ENCODE results near the gene ZNF746. TPM values are rescaled to one million over a fixed set of nuclear protein-coding genes. Genes with fewer than 3 reads are reported as not detected.
A peak's percentile ranks its signal among the peaks of the same experiment; 100 is the strongest.

The ZNF746 gene
- total RNA-seq, 1 experiment from 2014 or later: 22.7 TPM

GRCh38 chr7:149493366-149493765 is 4.2 kb downstream of the ZNF746 start:
- DNase-seq (ENCODE audit: extremely low read depth, low read depth): no peak

DNA sequence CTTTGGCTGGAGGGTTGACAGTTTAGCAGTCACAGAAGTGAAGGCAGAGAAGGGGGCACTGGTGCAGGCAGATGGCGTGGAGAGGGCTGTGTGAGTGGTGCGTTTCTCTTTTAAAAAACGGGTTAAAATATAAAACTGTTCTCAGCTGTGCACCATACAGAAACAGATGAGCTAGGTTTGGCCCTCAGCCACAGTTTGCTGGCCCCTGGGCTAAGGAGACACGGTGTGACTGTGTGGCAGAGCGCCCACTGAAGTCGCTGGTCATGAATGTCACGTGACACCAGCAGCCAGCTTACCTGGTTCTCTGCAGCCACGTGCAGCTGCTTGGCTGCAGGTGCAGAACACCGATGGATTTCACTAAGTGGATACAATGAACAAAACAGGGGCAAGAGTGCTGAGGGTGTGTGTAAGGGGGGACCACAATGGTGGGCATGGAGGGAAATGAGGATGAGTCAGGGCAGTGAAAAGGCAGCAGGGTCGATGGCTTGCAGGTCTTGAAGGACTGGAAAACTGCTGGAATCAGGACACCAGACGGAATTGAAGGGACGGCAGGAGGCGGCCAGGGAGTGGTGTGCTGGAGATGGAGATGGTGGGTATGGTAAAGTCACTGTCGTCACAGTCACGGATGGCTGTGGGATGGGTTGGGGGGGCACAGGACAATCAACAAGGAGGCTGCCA is 7.4 kb downstream of the ZNF746 start:
- DNase-seq (ENCODE audit: extremely low read depth, low read depth): no peak

DNA sequence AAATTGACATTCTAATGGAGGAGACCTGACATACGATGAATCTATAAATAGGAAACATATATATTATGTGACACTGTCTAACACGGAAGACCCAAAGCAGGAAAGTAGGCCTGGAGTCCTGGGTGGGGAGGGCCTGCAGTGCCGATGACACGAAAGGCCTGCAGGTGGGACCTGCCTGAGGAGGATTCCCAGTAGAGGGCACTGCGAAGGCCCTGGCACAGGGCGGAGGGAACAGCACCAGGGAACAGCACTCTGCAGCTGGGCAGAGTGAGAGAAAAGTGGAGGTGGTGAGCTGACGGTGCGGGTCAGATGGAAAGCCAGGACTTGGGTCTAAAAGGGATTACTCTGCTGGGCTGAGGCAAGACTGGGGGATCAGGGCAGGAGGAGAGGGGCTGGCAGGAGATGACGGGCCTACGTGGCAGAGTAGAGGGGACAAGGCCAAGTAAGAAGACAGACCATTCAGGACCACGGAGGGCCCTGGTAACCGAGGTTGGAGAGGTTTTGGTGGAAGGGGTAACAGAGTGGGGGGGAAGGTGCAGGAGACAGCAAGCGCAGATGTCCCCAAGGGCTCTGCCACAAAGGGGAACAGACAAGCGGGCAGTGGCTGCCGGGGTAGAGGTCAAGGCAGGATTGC is 8.1 kb downstream of the ZNF746 start:
- DNase-seq (ENCODE audit: extremely low read depth, low read depth): peak; percentile 19

- DNase-seq (ENCODE audit: extremely low read depth, low read depth): no peak
These were observed 18.0 kb downstream of the ZNF746 start for GRCh38 chr7:149479568-149479967.

- no peak for DNase-seq (ENCODE audit: extremely low read depth, low read depth)
These were observed 18.9 kb downstream of the ZNF746 start for GRCh38 chr7:149478754-149479153.

DNA sequence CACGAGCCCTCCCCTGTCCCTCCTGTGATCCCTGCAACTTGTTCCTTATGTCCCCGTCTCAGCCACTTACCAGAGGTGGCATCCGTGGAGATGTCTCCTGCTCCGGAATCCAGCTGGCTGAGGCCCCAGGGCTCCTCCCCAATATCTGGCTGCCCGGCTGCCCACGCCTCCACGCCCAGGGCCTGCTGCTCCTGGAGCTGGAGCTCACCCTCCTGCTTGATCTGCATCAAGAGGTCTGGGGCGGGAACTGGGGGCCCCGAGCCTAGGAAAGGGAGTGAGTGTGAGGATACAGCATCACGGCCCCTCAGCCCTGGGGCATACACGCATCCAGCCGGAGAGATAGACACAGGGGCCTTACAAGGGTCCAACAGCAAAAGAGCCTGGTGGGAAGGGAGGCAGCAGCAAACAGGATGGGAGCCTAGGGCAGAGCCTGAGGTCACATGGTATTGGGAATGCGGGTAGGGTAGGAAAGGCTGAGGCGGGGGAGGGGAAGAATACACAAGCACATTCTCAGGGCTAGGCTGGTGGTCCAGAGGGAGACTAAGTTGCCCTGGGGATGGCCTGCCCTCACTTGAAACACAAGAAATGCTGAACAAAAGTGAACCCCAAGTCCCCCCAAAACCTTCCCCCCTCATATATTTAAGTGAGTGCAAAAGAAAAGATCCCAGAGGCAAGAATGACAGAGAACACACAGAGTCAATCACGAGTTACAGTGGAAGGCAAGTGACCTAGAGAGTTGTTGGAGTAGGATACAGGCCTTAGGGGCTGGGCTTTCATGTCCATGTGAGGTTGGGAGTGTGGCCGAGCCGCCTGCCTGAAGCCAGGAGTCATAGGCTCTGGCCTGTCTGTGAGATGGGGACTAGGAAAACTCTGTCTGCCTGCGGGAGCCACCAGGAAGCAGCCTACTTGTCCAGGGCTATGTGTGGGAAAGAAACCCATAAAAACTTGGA is 19.8 kb downstream of the ZNF746 start:
- no peak for DNase-seq (ENCODE audit: extremely low read depth, low read depth)

- DNase-seq (ENCODE audit: extremely low read depth, low read depth): no peak
These were observed 20.8 kb downstream of the ZNF746 start for GRCh38 chr7:149476791-149477190.

DNA sequence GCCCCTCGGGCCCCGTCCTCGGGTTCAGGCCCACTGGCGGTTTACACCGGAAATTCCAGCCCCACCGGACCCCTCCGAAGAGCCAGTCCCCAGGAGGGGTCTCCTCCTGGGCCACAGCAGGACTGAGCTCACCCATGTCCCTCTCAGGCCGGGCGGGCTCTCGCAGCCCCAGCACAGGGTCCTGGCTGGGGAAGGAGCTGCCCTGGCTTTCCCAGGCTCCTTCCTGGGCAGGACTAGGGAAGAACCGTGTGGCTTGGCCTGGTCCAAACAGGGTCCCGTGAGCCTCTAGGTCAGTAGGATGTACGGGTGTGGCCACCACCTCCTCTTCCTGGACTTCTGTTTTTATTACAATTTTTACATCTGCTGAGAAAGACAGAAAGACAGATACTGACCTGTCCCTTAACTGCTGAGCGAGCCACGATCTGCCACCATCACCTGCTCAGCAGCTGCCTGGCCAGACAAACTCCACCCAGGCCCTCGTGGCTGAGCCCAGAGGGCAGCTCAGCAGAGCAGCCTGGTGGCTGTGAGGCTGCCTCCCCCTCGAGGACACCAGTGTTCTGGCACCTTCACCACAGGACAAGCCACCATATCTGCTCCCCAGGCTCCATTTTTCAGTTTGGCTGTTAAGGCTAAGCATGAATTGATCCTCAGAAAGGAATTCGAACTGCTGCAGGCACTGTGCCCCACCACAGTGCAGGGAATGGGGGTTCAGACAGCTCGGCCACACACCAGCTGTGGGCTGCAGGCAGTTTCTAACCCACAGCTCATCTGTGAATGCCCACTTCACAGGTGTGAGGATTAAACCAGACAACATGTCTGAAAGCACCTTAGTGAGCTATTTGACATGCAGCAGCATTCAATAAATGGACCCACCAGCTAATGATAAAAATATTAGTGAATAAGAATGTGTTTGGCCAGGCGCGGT is 22.2 kb downstream of the ZNF746 start:
- no peak for DNase-seq (ENCODE audit: extremely low read depth, low read depth)

- DNase-seq (ENCODE audit: extremely low read depth, low read depth): no peak
These were observed 23.1 kb downstream of the ZNF746 start for GRCh38 chr7:149474309-149475120.

DNA sequence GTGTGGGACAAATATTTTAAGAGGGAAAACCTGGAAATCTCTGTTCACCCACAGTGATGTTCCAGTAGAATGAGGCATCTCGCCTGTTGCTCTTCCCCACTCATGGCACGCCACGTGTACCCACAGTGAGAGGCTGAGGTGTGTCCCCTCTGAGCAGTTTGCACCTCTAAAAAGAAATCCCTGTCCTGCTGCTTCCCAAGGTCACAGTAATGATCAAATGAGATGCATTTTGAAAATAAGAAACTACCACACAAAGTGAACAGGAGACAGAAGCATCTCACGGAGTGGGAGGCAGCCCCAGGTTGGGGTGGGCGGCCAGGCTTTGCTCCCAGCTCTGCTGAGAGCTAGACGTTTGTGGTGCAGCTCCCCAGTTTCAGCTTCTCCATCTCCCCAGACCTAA is 24.4 kb downstream of the ZNF746 start:
- no peak for DNase-seq (ENCODE audit: extremely low read depth, low read depth)

GRCh38 chr7:149471289-149471953 is 26.2 kb downstream of the ZNF746 start:
- no peak for DNase-seq (ENCODE audit: extremely low read depth, low read depth)

GRCh38 chr7:149469806-149470205 is 27.8 kb downstream of the ZNF746 start:
- no peak for DNase-seq (ENCODE audit: extremely low read depth, low read depth)

DNA sequence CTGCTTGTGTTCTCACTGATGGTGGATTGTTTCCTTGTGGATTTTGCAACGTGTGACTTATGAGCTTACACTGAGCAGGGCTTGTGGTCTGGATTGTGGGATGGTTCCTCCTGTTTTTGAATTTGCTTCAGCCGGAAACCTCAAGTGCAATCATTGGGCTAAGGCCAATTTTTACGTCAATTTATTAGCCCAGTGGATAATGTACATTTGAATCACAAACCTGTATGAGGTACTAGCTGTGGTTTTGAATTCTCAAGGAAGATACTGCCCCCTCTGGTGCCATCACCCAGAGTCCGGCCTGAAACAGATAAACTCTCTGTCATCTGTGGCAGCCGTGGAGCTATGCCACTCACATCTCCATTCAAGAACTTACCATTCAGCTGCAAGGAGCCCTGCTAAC is 29.4 kb downstream of the ZNF746 start:
- DNase-seq (ENCODE audit: extremely low read depth, low read depth): no peak

DNA sequence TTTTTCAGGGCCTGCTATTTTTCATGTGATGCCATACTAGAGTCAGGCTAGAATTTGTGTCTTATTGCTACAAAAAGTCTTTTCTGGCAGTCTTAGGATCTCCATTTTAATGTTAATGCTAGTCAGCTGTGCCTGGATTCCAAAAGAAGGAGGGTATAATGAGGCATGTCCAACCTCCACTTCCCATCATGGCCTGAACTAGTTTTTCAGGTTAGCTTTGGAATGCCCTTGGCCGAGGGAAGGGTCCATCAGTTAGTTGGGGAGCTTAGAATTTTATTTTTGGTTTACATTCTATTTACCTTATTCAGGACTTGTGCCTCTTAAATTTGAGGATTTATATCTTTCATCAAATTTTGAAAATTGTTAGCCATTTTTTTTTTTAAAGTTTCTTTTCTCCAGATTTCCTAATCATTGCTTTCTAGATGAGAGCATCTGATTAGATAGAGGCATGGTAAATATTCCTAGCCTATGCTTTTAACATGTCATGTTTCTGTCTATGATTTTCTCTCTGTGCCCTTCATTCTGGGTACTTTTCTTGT is 30.2 kb downstream of the ZNF746 start:
- no peak for DNase-seq (ENCODE audit: extremely low read depth, low read depth)

GRCh38 chr7:149466364-149466763 is 31.2 kb downstream of the ZNF746 start:
- DNase-seq (ENCODE audit: extremely low read depth, low read depth): no peak

DNA sequence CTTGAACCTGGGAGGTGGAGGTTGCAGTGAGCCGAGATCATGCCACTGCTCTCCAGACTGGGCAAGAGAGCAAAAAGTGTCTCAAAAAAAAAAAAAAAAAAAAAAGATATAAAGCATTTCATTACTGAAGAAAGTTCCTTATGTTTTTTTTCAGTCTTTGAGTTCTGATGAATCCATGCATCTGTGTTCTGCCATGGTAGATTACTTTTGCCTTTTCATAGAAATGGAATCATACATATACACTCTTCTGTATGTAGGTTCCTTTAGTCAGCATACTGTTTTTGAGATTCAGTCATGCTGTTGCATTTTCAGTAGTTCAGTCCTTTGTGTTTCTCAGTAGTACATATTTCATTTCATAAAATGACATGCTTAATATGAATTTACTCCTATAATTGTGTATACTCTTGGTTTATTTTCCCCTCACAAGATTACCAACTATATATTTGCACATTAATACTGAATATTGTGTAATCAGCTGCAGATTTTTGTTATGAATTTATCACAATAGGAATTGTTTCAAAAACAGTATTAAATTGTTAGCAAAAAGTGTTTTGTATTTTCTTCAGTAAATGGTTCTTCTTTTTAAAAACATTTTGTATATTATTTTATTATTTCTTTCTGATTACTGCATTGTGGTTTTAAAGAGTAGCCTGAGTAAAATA is 34.0 kb downstream of the ZNF746 start:
- no peak for DNase-seq (ENCODE audit: extremely low read depth, low read depth)

DNA sequence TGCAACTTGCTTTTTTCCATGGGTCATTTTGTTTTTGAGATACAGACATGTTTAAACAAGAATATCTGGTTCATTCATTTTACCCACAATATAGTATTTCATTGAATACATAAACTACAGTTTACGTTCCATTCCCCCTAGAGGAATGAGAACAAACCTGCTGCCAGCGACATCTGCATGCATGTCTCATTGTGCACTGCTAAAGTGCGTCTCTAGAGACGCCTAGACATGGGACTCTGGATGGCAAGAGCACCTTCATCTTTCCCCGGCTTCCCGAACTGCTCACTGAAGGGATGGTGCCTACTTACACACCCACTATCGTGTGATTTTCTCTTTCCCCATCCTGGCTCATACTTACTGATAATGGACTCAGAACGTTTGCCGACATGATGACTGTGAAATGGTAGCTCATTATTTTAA is 35.5 kb downstream of the ZNF746 start:
- DNase-seq (ENCODE audit: extremely low read depth, low read depth): no peak
